Measurements from ENCODE around the gene ITPKC.

ITPKC gene

GRCh38 chr19:40693150-40693788 is 23.6 kb upstream of the ITPKC start:
- H2BK120ac ChIP-seq (ENCODE audit: insufficient read depth, low read length, poor library complexity): no peak overlapping the region
- no peak overlapping the region for H2BK12ac ChIP-seq (ENCODE audit: low read length)
- H2AK5ac ChIP-seq (ENCODE audit: low read length): no peak overlapping the region
- H4K12ac ChIP-seq (ENCODE audit: low read depth, low read length): no peak overlapping the region
- H4K91ac ChIP-seq (ENCODE audit: low read depth, low read length): no peak overlapping the region
- no peaks in the 10 kb centered on the region for H3K27me3 ChIP-seq (ENCODE audit: insufficient read depth, low read length)
- no peak overlapping the region for H3K4ac ChIP-seq (ENCODE audit: low read depth, low read length)
- H3K79me2 ChIP-seq (ENCODE audit: control insufficient read depth, insufficient read depth, low read length, poor library complexity): peaks cover 4% of the 10 kb centered on the region
- no peak for DNase-seq
- no peak overlapping the region for H3K23ac ChIP-seq (ENCODE audit: low read length)
- WGBS (ENCODE audit: extremely low coverage, insufficient coverage, insufficient read length): no CpG with 5 or more reads among the region's 11 CpGs
- H3K4me3 ChIP-seq (ENCODE audit: low read depth, low read length): no peak overlapping the region
- H4K8ac ChIP-seq (ENCODE audit: low read depth, low read length): no peak overlapping the region
- H3K4me2 ChIP-seq (ENCODE audit: low read length): no peak overlapping the region
- H2BK5ac ChIP-seq (ENCODE audit: low read depth, low read length, poor library complexity): no peak overlapping the region
- H3K4me1 ChIP-seq (ENCODE audit: control insufficient read depth in 1 of 2, insufficient read depth in 2 of 2, low read length in 2 of 2): peaks cover 12 to 19% of the 10 kb centered on the region in 2 experiments
- H3K9me3 ChIP-seq (ENCODE audit: insufficient read depth, low read depth, low read length): no peaks in the 10 kb centered on the region
- no peak overlapping the region for H3K9ac ChIP-seq (ENCODE audit: low read length)
- no peak overlapping the region for H3K14ac ChIP-seq (ENCODE audit: low read length)
- H3K18ac ChIP-seq (ENCODE audit: low read length): no peak overlapping the region
- H2AFZ ChIP-seq (ENCODE audit: insufficient read depth, low read length, poor library complexity): no peak overlapping the region
- no peak overlapping the region for H3K27ac ChIP-seq (ENCODE audit: low read depth, low read length)
- H3K36me3 ChIP-seq (ENCODE audit: control insufficient read depth in 1 of 2, insufficient read depth in 2 of 2, low read length in 2 of 2): peaks cover 29 to 37% of the 10 kb centered on the region in 2 experiments
- H3K79me1 ChIP-seq (ENCODE audit: low read length): peaks cover 9% of the 10 kb centered on the region

GRCh38 chr19:40693896-40694295 is 23.0 kb upstream of the ITPKC start:
- no CpG with 5 or more reads among the region's 4 CpGs for WGBS (ENCODE audit: extremely low coverage, insufficient coverage, insufficient read length)
- Histone ChIP-seq H3K9me3 (ENCODE audit: insufficient read depth, low read depth, low read length) (no peaks in the 10 kb centered on the region), H3K4me1 (ENCODE audit: control insufficient read depth in 1 of 2, insufficient read depth in 2 of 2, low read length in 2 of 2) (peaks cover 12 to 17% of the 10 kb centered on the region in 2 experiments), H3K4me2 (ENCODE audit: low read length) (no peak overlapping the region), H3K23ac (ENCODE audit: low read length) (no peak overlapping the region), H3K4me3 (ENCODE audit: low read depth, low read length) (no peak overlapping the region), H2BK120ac (ENCODE audit: insufficient read depth, low read length, poor library complexity) (no peak overlapping the region), H2AK5ac (ENCODE audit: low read length) (no peak overlapping the region), H3K14ac (ENCODE audit: low read length) (no peak overlapping the region), H3K9ac (ENCODE audit: low read length) (no peak overlapping the region), H2BK12ac (ENCODE audit: low read length) (no peak overlapping the region), H2BK5ac (ENCODE audit: low read depth, low read length, poor library complexity) (no peak overlapping the region), H3K4ac (ENCODE audit: low read depth, low read length) (no peak overlapping the region), H3K79me2 (ENCODE audit: control insufficient read depth, insufficient read depth, low read length, poor library complexity) (peaks cover 4% of the 10 kb centered on the region), H4K8ac (ENCODE audit: low read depth, low read length) (no peak overlapping the region), H4K91ac (ENCODE audit: low read depth, low read length) (no peak overlapping the region), H3K36me3 (ENCODE audit: control insufficient read depth in 1 of 2, insufficient read depth in 2 of 2, low read length in 2 of 2) (peaks cover 29 to 37% of the 10 kb centered on the region in 2 experiments), H3K27me3 (ENCODE audit: insufficient read depth, low read length) (no peaks in the 10 kb centered on the region), H3K18ac (ENCODE audit: low read length) (no peak overlapping the region), H4K12ac (ENCODE audit: low read depth, low read length) (no peak overlapping the region), H2AFZ (ENCODE audit: insufficient read depth, low read length, poor library complexity) (no peak overlapping the region), H3K27ac (ENCODE audit: low read depth, low read length) (no peak overlapping the region), H3K79me1 (ENCODE audit: low read length) (peaks cover 9% of the 10 kb centered on the region)
- DNase-seq: no peak

GRCh38 chr19:40695881-40696280 is 21.0 kb upstream of the ITPKC start:
- H4K8ac ChIP-seq (ENCODE audit: low read depth, low read length): no peak overlapping the region
- no peak overlapping the region for H4K91ac ChIP-seq (ENCODE audit: low read depth, low read length)
- no peak overlapping the region for H4K12ac ChIP-seq (ENCODE audit: low read depth, low read length)
- H2BK5ac ChIP-seq (ENCODE audit: low read depth, low read length, poor library complexity): no peak overlapping the region
- H3K36me3 ChIP-seq (ENCODE audit: control insufficient read depth in 1 of 2, insufficient read depth in 2 of 2, low read length in 2 of 2): peaks cover 33 to 51% of the 10 kb centered on the region in 2 experiments
- H3K27me3 ChIP-seq (ENCODE audit: insufficient read depth, low read length): no peaks in the 10 kb centered on the region
- DNase-seq: no peak
- H3K4me1 ChIP-seq (ENCODE audit: control insufficient read depth in 1 of 2, insufficient read depth in 2 of 2, low read length in 2 of 2): peaks cover 4% of the 10 kb centered on the region in 2 experiments
- no peaks in the 10 kb centered on the region for H3K79me2 ChIP-seq (ENCODE audit: control insufficient read depth, insufficient read depth, low read length, poor library complexity)
- H3K9me3 ChIP-seq (ENCODE audit: insufficient read depth, low read depth, low read length): no peaks in the 10 kb centered on the region
- H3K4ac ChIP-seq (ENCODE audit: low read depth, low read length): no peak overlapping the region
- H3K18ac ChIP-seq (ENCODE audit: low read length): no peak overlapping the region
- peaks cover 3% of the 10 kb centered on the region for H3K79me1 ChIP-seq (ENCODE audit: low read length)
- no peak overlapping the region for H2AFZ ChIP-seq (ENCODE audit: insufficient read depth, low read length, poor library complexity)
- H2BK120ac ChIP-seq (ENCODE audit: insufficient read depth, low read length, poor library complexity): no peak overlapping the region
- WGBS (ENCODE audit: extremely low coverage, insufficient coverage, insufficient read length): no CpG with 5 or more reads among the region's 5 CpGs
- H3K14ac ChIP-seq (ENCODE audit: low read length): no peak overlapping the region
- no peak overlapping the region for H3K9ac ChIP-seq (ENCODE audit: low read length)
- H3K4me3 ChIP-seq (ENCODE audit: low read depth, low read length): no peak overlapping the region
- H3K23ac ChIP-seq (ENCODE audit: low read length): no peak overlapping the region
- no peak overlapping the region for H3K27ac ChIP-seq (ENCODE audit: low read depth, low read length)
- H2BK12ac ChIP-seq (ENCODE audit: low read length): no peak overlapping the region
- no peak overlapping the region for H2AK5ac ChIP-seq (ENCODE audit: low read length)
- H3K4me2 ChIP-seq (ENCODE audit: low read length): no peak overlapping the region

- no peak overlapping the region for H2BK12ac ChIP-seq (ENCODE audit: low read length)
- H3K4me3 ChIP-seq (ENCODE audit: low read depth, low read length): no peak overlapping the region
- WGBS (ENCODE audit: extremely low coverage, insufficient coverage, insufficient read length): no CpG with 5 or more reads among the region's 6 CpGs
- no peak overlapping the region for H4K91ac ChIP-seq (ENCODE audit: low read depth, low read length)
- H2AFZ ChIP-seq (ENCODE audit: insufficient read depth, low read length, poor library complexity): no peak overlapping the region
- no peak overlapping the region for H3K4ac ChIP-seq (ENCODE audit: low read depth, low read length)
- no peaks in the 10 kb centered on the region for H3K9me3 ChIP-seq (ENCODE audit: insufficient read depth, low read depth, low read length)
- no peak overlapping the region for H3K4me2 ChIP-seq (ENCODE audit: low read length)
- no peaks in the 10 kb centered on the region for H3K79me1 ChIP-seq (ENCODE audit: low read length)
- H3K27me3 ChIP-seq (ENCODE audit: insufficient read depth, low read length): no peaks in the 10 kb centered on the region
- no peak overlapping the region for H2BK120ac ChIP-seq (ENCODE audit: insufficient read depth, low read length, poor library complexity)
- no peak overlapping the region for H4K8ac ChIP-seq (ENCODE audit: low read depth, low read length)
- no peak overlapping the region for H3K9ac ChIP-seq (ENCODE audit: low read length)
- no peak overlapping the region for H3K14ac ChIP-seq (ENCODE audit: low read length)
- peaks cover 30 to 56% of the 10 kb centered on the region in 2 experiments for H3K36me3 ChIP-seq (ENCODE audit: control insufficient read depth in 1 of 2, insufficient read depth in 2 of 2, low read length in 2 of 2)
- no peaks in the 10 kb centered on the region for H3K79me2 ChIP-seq (ENCODE audit: control insufficient read depth, insufficient read depth, low read length, poor library complexity)
- H3K27ac ChIP-seq (ENCODE audit: low read depth, low read length): no peak overlapping the region
- H2AK5ac ChIP-seq (ENCODE audit: low read length): no peak overlapping the region
- no peaks in the 10 kb centered on the region for H3K4me1 ChIP-seq (ENCODE audit: control insufficient read depth in 1 of 2, insufficient read depth in 2 of 2, low read length in 2 of 2)
- DNase-seq: no peak
- H3K23ac ChIP-seq (ENCODE audit: low read length): no peak overlapping the region
- no peak overlapping the region for H4K12ac ChIP-seq (ENCODE audit: low read depth, low read length)
- no peak overlapping the region for H2BK5ac ChIP-seq (ENCODE audit: low read depth, low read length, poor library complexity)
- H3K18ac ChIP-seq (ENCODE audit: low read length): no peak overlapping the region
Observed at GRCh38 chr19:40697007-40697406, 19.9 kb upstream of the ITPKC start.
